Breast epithelium (tissue), 4 donors: ENCODE results near the gene FOXRED2. TPM values are rescaled to one million over a fixed set of nuclear protein-coding genes. Genes with fewer than 3 reads are reported as not detected.

ENCODE experiments used
- DNase-seq, 2 donors: peaks; one replicate each; pipeline ENCODE4 v3.0.0-alpha.2; 2019; ENCODE audit warnings: low spot score in 2 of 2
- H3K27ac ChIP-seq, 2 donors: fragments of 200-600 bp; sonication (generic) in 1 of 2; one replicate each; pipeline ENCODE4 v1.5.1; 2016 to 2019; ENCODE audit warnings: mild to moderate bottlenecking in 1 of 2
- H3K27me3 ChIP-seq, 2 donors: fragments of 200-600 bp; sonication (generic) in 1 of 2; one replicate each; pipeline versions ENCODE4 v1.5.1 to v1.6.0; 2017 to 2019; ENCODE audit warnings: control low read depth in 1 of 2, mild to moderate bottlenecking in 1 of 2
- H3K36me3 ChIP-seq: fragments of 200-600 bp; one replicate; pipeline ENCODE4 v1.5.1; 2019
- H3K4me1 ChIP-seq, 2 donors: fragments of 200-600 bp; sonication (generic); one replicate each; pipeline ENCODE4 v1.5.1; 2016 to 2019; ENCODE audit warnings: control low read depth in 1 of 2
- H3K4me3 ChIP-seq, 3 donors: fragments of 200-600 bp; sonication (generic); 1 replicate in 2 of 3; 2 replicates in 1 of 3; pipeline ENCODE4 v1.5.1; 2016 to 2019; ENCODE audit warnings: mild to moderate bottlenecking in 3 of 3, moderate library complexity in 2 of 3
- H3K9me3 ChIP-seq, 2 donors: fragments of 200-600 bp; sonication (generic) in 1 of 2; one replicate each; pipeline ENCODE4 v1.5.1; 2016 to 2019; ENCODE audit warnings: control low read depth in 1 of 2
- CTCF ChIP-seq, 3 donors: fragments of 450-650 bp; IDR thresholded peaks; one replicate each; pipeline ENCODE4 v1.5.1; 2016 to 2017; ENCODE audit warnings: antibody characterized with exemption in 3 of 3, mild to moderate bottlenecking in 3 of 3, moderate library complexity in 3 of 3
- POLR2A ChIP-seq: fragments of 450-650 bp; IDR thresholded peaks from one replicate; pipeline ENCODE4 v1.6.1; 2016; ENCODE audit warnings: antibody characterized with exemption, mild to moderate bottlenecking, moderate library complexity
- POLR2AphosphoS5 ChIP-seq, 3 donors: sonication (generic); formaldehyde crosslinking; IDR thresholded peaks; one replicate each; pipeline ENCODE4 v1.6.1; 2017; ENCODE audit warnings: antibody characterized with exemption in 3 of 3
- intact Hi-C: fragments of 100-400 bp; cut with DNase I; formaldehyde crosslinking; loops from one replicate; pipeline ENCODE4 v1.15.1; 2023; ENCODE audit warnings: low total_unique reads
- total RNA-seq, 3 donors: library from RNA; depleted of rRNA; stranded (reverse); fragments of >200 nt; gene quantifications; one replicate each; pipeline ENCODE4 v1.1.0, GENCODE V29; 2016

The FOXRED2 gene
- total RNA-seq, 3 donors from 2014 or later, result 4.9 to 9.9 (median 6.1) TPM

- intact Hi-C loops, result no loop called here
- Histone ChIP-seq H3K36me3 (no peaks in the 10 kb centered on the region), H3K9me3 (no peaks in the 10 kb centered on the region), H3K4me1 (no peaks in the 10 kb centered on the region), H3K27me3 (no peaks in the 10 kb centered on the region), H3K4me3 (no peak overlapping the region), H3K27ac (no peak overlapping the region)
- no peak for DNase-seq
- TF ChIP-seq POLR2AphosphoS5 (IDR thresholded peaks at IDR 0.05) (no peak), POLR2A (no peak), CTCF (IDR thresholded peaks at IDR 0.05) (no peak)
These were observed 15.7 kb downstream of the FOXRED2 start for GRCh38 chr22:36491155-36491554.

GRCh38 chr22:36486619-36487384 is 20.0 kb downstream of the FOXRED2 start:
- intact Hi-C loops, result no loop called here
- DNase-seq, result no peak
- H3K27ac ChIP-seq, result peak overlapping the region in 1 of 2 donors; percentile 10

GRCh38 chr22:36481393-36482168 is 25.3 kb downstream of the FOXRED2 start, which contains the start of gene TXN2:
Gene TXN2, minus strand, starts transcription at chr22:36481640. Its CDS starts 803 bp downstream, at chr22:36480837.
- Histone ChIP-seq H3K9me3 (no peaks in the 10 kb centered on the region), H3K4me3 (peak within 1 kb of the TSS; percentile 61 to 88 (median 81)), H3K4me1 (peaks cover 3 to 9% of the 10 kb centered on the region in 2 donors), H3K27ac (peak within 1 kb of the TSS; percentile 99), H3K36me3 (no peaks in the 10 kb centered on the region), H3K27me3 (no peaks in the 10 kb centered on the region)
- intact Hi-C loops, result no loop called here
- DNase-seq, result peak; percentile 96 to 97
- peak; percentile 64 for TF ChIP-seq POLR2A
- peak in 2 of 3 donors; percentile 18 to 28 for TF ChIP-seq CTCF (IDR thresholded peaks at IDR 0.05)
- peak; percentile 60 to 91 (median 91) for TF ChIP-seq POLR2AphosphoS5 (IDR thresholded peaks at IDR 0.05)

More at GRCh38 chr22:36486619-36487384, 20.0 kb downstream of the FOXRED2 start:
- Histone ChIP-seq H3K4me3 (no peak overlapping the region), H3K27me3 (no peaks in the 10 kb centered on the region), H3K4me1 (no peaks in the 10 kb centered on the region), H3K36me3 (no peaks in the 10 kb centered on the region), H3K9me3 (no peaks in the 10 kb centered on the region)
- TF ChIP-seq CTCF (IDR thresholded peaks at IDR 0.05) (peak in 2 of 3 donors; percentile 51 to 57), POLR2A (no peak), POLR2AphosphoS5 (IDR thresholded peaks at IDR 0.05) (no peak)

GRCh38 chr22:36480941-36481392 is 25.9 kb downstream of the FOXRED2 start:
- intact Hi-C loops, result no loop called here

More at GRCh38 chr22:36480941-36481392, 25.9 kb downstream of the FOXRED2 start:
- DNase-seq, result no peak
- Histone ChIP-seq H3K27me3 (no peaks in the 10 kb centered on the region), H3K4me3 (peak overlapping the region; percentile 61 to 88 (median 81)), H3K9me3 (no peaks in the 10 kb centered on the region), H3K27ac (peak overlapping the region; percentile 99), H3K36me3 (no peaks in the 10 kb centered on the region), H3K4me1 (peaks cover 3 to 9% of the 10 kb centered on the region in 2 donors)
- TF ChIP-seq POLR2AphosphoS5 (IDR thresholded peaks at IDR 0.05) (no peak), CTCF (IDR thresholded peaks at IDR 0.05) (no peak), POLR2A (no peak)
